Endothelial cell of umbilical vein (primary cell): ENCODE data around the gene ARHGEF12. TPM values are rescaled to one million over a fixed set of nuclear protein-coding genes. Genes with fewer than 3 reads are reported as not detected.
A peak's percentile ranks its signal among the peaks of the same experiment; 100 is the strongest.

Experiments used
- polyA plus RNA-seq, 4 experiments: library from polyadenylated mRNA; depleted of rRNA in 3 of 4; stranded (reverse) in 3 of 4; unstranded in 1 of 4; fragments of >200 nt; gene quantifications; 2 replicates each; pipeline versions ENCODE4 v1.2.1 to v1.2.3, GENCODE V29; 2011 to 2012; ENCODE audit warnings: missing spikeins in 1 of 4
- small RNA-seq: library from RNA; depleted of rRNA; stranded (forward); fragments of <200 nt; gene quantifications from one replicate; pipeline ENCODE3, GENCODE V24; 2012; ENCODE audit warnings: low replicate concordance, low read depth; ENCODE audit not compliant: insufficient read depth, insufficient read length
- total RNA-seq: library from RNA; stranded (reverse); gene quantifications from 2 replicates; pipeline ENCODE4 v1.2.3, GENCODE V29; 2021

ARHGEF12 gene
- total and polyA plus RNA-seq, 2 donors (not counting 3 experiments of a cell fraction or from before 2014, with no cell fraction given), result 20.9 to 125 TPM

Small RNA genes within 50 kb of the gene (small RNA-seq; reads per million reads assigned to genes)
- gene RF00100, result 10.1 reads per million, percentile 61 among the genes with 10 or more reads in this experiment

Other genes with a start within 250 kb of the ARHGEF12 start
- not detected in 2 replicates for gene TRIM29, start 198.3 kb upstream of the ARHGEF12 start, total RNA-seq
- gene TRIM29, start 198.3 kb upstream of the ARHGEF12 start, polyA plus RNA-seq, result not detected in 2 replicates
- gene OAF, start 125.4 kb upstream of the ARHGEF12 start, total RNA-seq, result 26.7 and 32.1 TPM in 2 replicates
- 33.8 and 38.1 TPM in 2 replicates for gene OAF, start 125.4 kb upstream of the ARHGEF12 start, polyA plus RNA-seq
- not detected in 2 replicates for gene POU2F3, start 96.3 kb upstream of the ARHGEF12 start, total RNA-seq
- gene POU2F3, start 96.3 kb upstream of the ARHGEF12 start, polyA plus RNA-seq, result 0.06 and 0.08 TPM in 2 replicates
- 6.1 and 6.3 TPM in 2 replicates for gene TLCD5, start 11.1 kb upstream of the ARHGEF12 start, total RNA-seq
- 8.3 and 9.7 TPM in 2 replicates for gene TLCD5, start 11.1 kb upstream of the ARHGEF12 start, polyA plus RNA-seq
- gene GRIK4, start 175.3 kb downstream of the ARHGEF12 start, total RNA-seq, result 0.74 and 1.6 TPM in 2 replicates
- gene GRIK4, start 175.3 kb downstream of the ARHGEF12 start, polyA plus RNA-seq, result 0.81 and 1.1 TPM in 2 replicates